Smooth muscle cell (in vitro differentiated cells): Measurements from ENCODE around the gene SULT2A1. TPM values are rescaled to one million over a fixed set of nuclear protein-coding genes. Genes with fewer than 3 reads are reported as not detected.
"Not testable (repeated sequence)": the region's sequence is repeated elsewhere in the genome, so short reads cannot be mapped to it uniquely, and the experiment has no call there.

Experiments used
- DNase-seq: peaks from one replicate; lab custom pipeline; 2025; ENCODE audit not compliant: unreplicated experiment; lab: John Stamatoyannopoulos, UW
- H2AFZ ChIP-seq: fragments of 200-600 bp; sonication (generic); 2 replicates; pipeline ENCODE4 v1.6.0; 2016; ENCODE audit warnings: antibody characterized with exemption, low read depth, mild to moderate bottlenecking
- H3F3A ChIP-seq: fragments of 200-600 bp; sonication (generic); 2 replicates; pipeline ENCODE4 v1.6.0; 2017; ENCODE audit warnings: antibody characterized with exemption, low read depth
- H3K27ac ChIP-seq: fragments of 200-600 bp; sonication (generic); 2 replicates; pipeline ENCODE4 v1.5.1; 2016; ENCODE audit warnings: low read depth, mild to moderate bottlenecking
- H3K27me3 ChIP-seq: fragments of 200-600 bp; sonication (generic); 2 replicates; pipeline ENCODE4 v1.6.1; 2016; ENCODE audit warnings: low read depth, mild to moderate bottlenecking
- H3K36me3 ChIP-seq: fragments of 200-600 bp; sonication (generic); 2 replicates; pipeline ENCODE4 v1.5.1; 2016; ENCODE audit warnings: low read depth
- H3K4me1 ChIP-seq: fragments of 200-600 bp; sonication (generic); 2 replicates; pipeline ENCODE4 v1.5.1; 2016; ENCODE audit warnings: low read depth
- H3K4me2 ChIP-seq: fragments of 200-600 bp; sonication (generic); 2 replicates; pipeline ENCODE4 v1.6.0; 2016; ENCODE audit warnings: mild to moderate bottlenecking
- H3K4me3 ChIP-seq: fragments of 200-600 bp; sonication (generic); 2 replicates; pipeline ENCODE4 v1.5.1; 2016; ENCODE audit warnings: mild to moderate bottlenecking
- H3K79me2 ChIP-seq: fragments of 200-600 bp; sonication (generic); 2 replicates; pipeline ENCODE4 v1.6.0; 2016; ENCODE audit warnings: low read depth, mild to moderate bottlenecking
- H3K9ac ChIP-seq: fragments of 200-600 bp; sonication (generic); 2 replicates; pipeline ENCODE4 v1.6.0; 2016; ENCODE audit warnings: low read depth
- H3K9me3 ChIP-seq: fragments of 200-600 bp; sonication (generic); replicated peaks from 2 replicates; pipeline ENCODE4 v1.5.1; 2016; ENCODE audit warnings: low read depth
- H4K20me1 ChIP-seq: fragments of 200-600 bp; sonication (generic); 2 replicates; pipeline ENCODE4 v1.6.0; 2016; ENCODE audit warnings: low read depth
- CTCF ChIP-seq: fragments of 200-600 bp; sonication (generic); IDR thresholded peaks from 2 replicates; pipeline ENCODE4 v1.5.1; 2017; ENCODE audit warnings: borderline replicate concordance, mild to moderate bottlenecking, antibody characterized with exemption; ENCODE audit not compliant: insufficient read depth, poor library complexity, severe bottlenecking
- WGBS: methylation state at CpG from one replicate; pipeline ENCODE4 v1.1.7; 2016; ENCODE audit warnings: low lambda C conversion rate; 5-methylcytosine and 5-hydroxymethylcytosine counted together
- polyA plus RNA-seq: library from polyadenylated mRNA; unstranded; fragments of >200 nt; fragmentation: Nextera tagmentation; extraction: Ambion mirVana; gene quantifications from 2 replicates; pipeline ENCODE4 v1.2.1, GENCODE V29; 2016
- total RNA-seq: library from RNA; depleted of rRNA; stranded (reverse); fragments of >200 nt; gene quantifications from 2 replicates; pipeline ENCODE4 v1.2.3, GENCODE V29; 2014

The SULT2A1 gene
- total and polyA plus RNA-seq, 2 experiments from 2014 or later = 0.10 TPM; not detected in 1

- no peak for TF ChIP-seq CTCF
- H3K4me1 ChIP-seq = peaks cover 6% of the 10 kb centered on the region
- no peaks in the 10 kb centered on the region for H3K27me3 ChIP-seq
- no peak overlapping the region for H3K4me2 ChIP-seq
- H3K27ac ChIP-seq = no peak overlapping the region
- H2AFZ ChIP-seq = no peak overlapping the region
- no peak for DNase-seq
- H4K20me1 ChIP-seq = no peaks in the 10 kb centered on the region
- no peaks in the 10 kb centered on the region for H3F3A ChIP-seq
- H3K79me2 ChIP-seq = no peaks in the 10 kb centered on the region
- H3K9me3 ChIP-seq = no peaks in the 10 kb centered on the region
- H3K4me3 ChIP-seq = no peak overlapping the region
- H3K9ac ChIP-seq = no peak overlapping the region
- WGBS = 98% methylated on average over 30 of the region's 34 CpGs
- no peaks in the 10 kb centered on the region for H3K36me3 ChIP-seq
These were observed 25.4 kb downstream of the SULT2A1 start for GRCh38 chr19:47860602-47861297.

- not testable (repeated sequence) for H3K4me2 ChIP-seq, H3K79me2 ChIP-seq, H3K4me1 ChIP-seq, H3F3A ChIP-seq, H3K4me3 ChIP-seq, DNase-seq, H3K36me3 ChIP-seq, H3K9me3 ChIP-seq, H3K27ac ChIP-seq, H3K9ac ChIP-seq, H3K27me3 ChIP-seq, H4K20me1 ChIP-seq, H2AFZ ChIP-seq
- 94% methylated on average over 6 of the region's 17 CpGs for WGBS
These were observed 26.3 kb downstream of the SULT2A1 start for GRCh38 chr19:47859838-47860237.

GRCh38 chr19:47858646-47859285, 27.3 kb downstream of the SULT2A1 start, which contains the start of gene TPRX2:
Gene TPRX2 (plus strand): TSS chr19:47859235. CDS start chr19:47859247, 12 bp downstream.
- H2AFZ ChIP-seq, H3K27me3 ChIP-seq, H3K36me3 ChIP-seq, H3K4me1 ChIP-seq, DNase-seq, H4K20me1 ChIP-seq, H3K4me2 ChIP-seq, H3K79me2 ChIP-seq, H3K9ac ChIP-seq, H3K27ac ChIP-seq, H3K9me3 ChIP-seq, H3F3A ChIP-seq, H3K4me3 ChIP-seq: not testable (repeated sequence)
- 96% methylated on average over 9 of the region's 9 CpGs for WGBS

- H4K20me1 ChIP-seq, H3K4me2 ChIP-seq, H3K27me3 ChIP-seq, DNase-seq, H3K9ac ChIP-seq, H3K4me3 ChIP-seq, H3K79me2 ChIP-seq, H3F3A ChIP-seq, H3K27ac ChIP-seq, H2AFZ ChIP-seq, H3K9me3 ChIP-seq, H3K36me3 ChIP-seq, H3K4me1 ChIP-seq: not testable (repeated sequence)
- 33% methylated on average over 9 of the region's 9 CpGs for WGBS
These were observed 27.9 kb downstream of the SULT2A1 start for GRCh38 chr19:47858231-47858630.

- Histone ChIP-seq H2AFZ (no peak overlapping the region), H3K4me3 (no peak overlapping the region), H3K36me3 (no peaks in the 10 kb centered on the region), H3K27me3 (no peaks in the 10 kb centered on the region), H3F3A (no peaks in the 10 kb centered on the region), H3K27ac (no peak overlapping the region), H3K79me2 (no peaks in the 10 kb centered on the region), H3K9me3 (no peaks in the 10 kb centered on the region), H4K20me1 (no peaks in the 10 kb centered on the region), H3K4me2 (no peak overlapping the region), H3K9ac (no peak overlapping the region), H3K4me1 (peaks cover 5% of the 10 kb centered on the region)
- WGBS = 70% methylated on average over 4 of the region's 4 CpGs
- no peak for DNase-seq
- no peak for TF ChIP-seq CTCF
These were observed 31.7 kb downstream of the SULT2A1 start for GRCh38 chr19:47854459-47854858.
